SK-N-SH treated with all-trans-retinoic acid at 6 μM for 48 hours (cell line): ENCODE data around the gene EHD4.

Experiments
- ATAC-seq: fragments of 200-7000 bp; cut with Tn5 transposase; 3 replicates; pipeline ENCODE4 v1.9.1; 2020; ENCODE audit warnings: mild to moderate bottlenecking, moderate library complexity
- ARNTL ChIP-seq: fragments of 450-650 bp; formaldehyde crosslinking; IDR thresholded peaks from 2 replicates; pipeline ENCODE4 v1.5.0; 2020; ENCODE audit warnings: low read depth, mild to moderate bottlenecking, moderate library complexity, borderline replicate concordance
- BACH2 ChIP-seq: fragments of 250-450 bp; sonication (Bioruptor Pico); IDR thresholded peaks from 2 replicates; pipeline ENCODE4 v1.9.0; 2021; ENCODE audit warnings: mild to moderate bottlenecking, borderline replicate concordance
- CSDC2 ChIP-seq: fragments of 250-450 bp; sonication (Bioruptor Pico); IDR thresholded peaks from 2 replicates; pipeline ENCODE4 v1.5.0; 2020; ENCODE audit warnings: mild to moderate bottlenecking, moderate library complexity
- ESRRG ChIP-seq: fragments of 250-450 bp; sonication (Bioruptor Pico); IDR thresholded peaks from 2 replicates; pipeline ENCODE4 v1.6.1; 2021; ENCODE audit warnings: mild to moderate bottlenecking
- GLIS3 ChIP-seq: fragments of 250-450 bp; sonication (Bioruptor Pico); IDR thresholded peaks from 2 replicates; pipeline ENCODE4 v1.5.0; 2020; ENCODE audit warnings: mild to moderate bottlenecking, moderate library complexity
- ISL1 ChIP-seq: fragments of 250-450 bp; sonication (Bioruptor Pico); IDR thresholded peaks from 2 replicates; pipeline ENCODE4 v2.1.2; 2022; ENCODE audit warnings: mild to moderate bottlenecking, moderate library complexity
- OSR1 ChIP-seq: fragments of 250-450 bp; sonication (Bioruptor Pico); IDR thresholded peaks from 2 replicates; pipeline ENCODE4 v1.8.0; 2022; ENCODE audit warnings: moderate library complexity, mild to moderate bottlenecking, inconsistent platforms
- RARB ChIP-seq: fragments of 250-450 bp; sonication (Bioruptor Pico); IDR thresholded peaks from 2 replicates; pipeline ENCODE4 v1.8.0; 2021; ENCODE audit warnings: mild to moderate bottlenecking, moderate library complexity
- TCF4 ChIP-seq: fragments of 250-450 bp; sonication (Bioruptor Pico); IDR thresholded peaks from 2 replicates; pipeline ENCODE4 v1.8.0; 2021; ENCODE audit warnings: mild to moderate bottlenecking, moderate library complexity, borderline replicate concordance
- TOX ChIP-seq: fragments of 250-450 bp; sonication (Bioruptor Pico); IDR thresholded peaks from 2 replicates; pipeline ENCODE4 v1.8.0; 2021; ENCODE audit warnings: mild to moderate bottlenecking, moderate library complexity, borderline replicate concordance
- ZC3H10 ChIP-seq: fragments of 250-450 bp; sonication (Bioruptor Pico); IDR thresholded peaks from 2 replicates; pipeline ENCODE4 v1.5.1; 2021; ENCODE audit warnings: mild to moderate bottlenecking, moderate library complexity
- ZFP3 ChIP-seq: fragments of 250-450 bp; sonication (Bioruptor Pico); IDR thresholded peaks from 2 replicates; pipeline ENCODE4 v1.5.0; 2020; ENCODE audit warnings: mild to moderate bottlenecking, moderate library complexity
- ZFP30 ChIP-seq: fragments of 450-650 bp; formaldehyde crosslinking; IDR thresholded peaks from 2 replicates; pipeline ENCODE4 v1.5.0; 2022; ENCODE audit warnings: mild to moderate bottlenecking, moderate library complexity
- ZNF70 ChIP-seq: fragments of 450-650 bp; formaldehyde crosslinking; IDR thresholded peaks from 2 replicates; pipeline ENCODE4 v1.5.0; 2020; ENCODE audit warnings: mild to moderate bottlenecking, moderate library complexity
- ZNF8 ChIP-seq: fragments of 450-650 bp; formaldehyde crosslinking; IDR thresholded peaks from 2 replicates; pipeline ENCODE4 v1.5.0; 2020; ENCODE audit warnings: mild to moderate bottlenecking, moderate library complexity
- TF ChIP-seq, protein P1 (sequence below): fragments of 250-450 bp; sonication (Bioruptor Pico); IDR thresholded peaks from 2 replicates; pipeline ENCODE4 v1.5.1; 2020; ENCODE audit warnings: low read depth, mild to moderate bottlenecking, moderate library complexity
- TF ChIP-seq, protein P2 (sequence below): fragments of 250-450 bp; sonication (Bioruptor Pico); IDR thresholded peaks from 2 replicates; pipeline ENCODE4 v1.8.0; 2021; ENCODE audit warnings: low read depth, mild to moderate bottlenecking, moderate library complexity, borderline replicate concordance
- TF ChIP-seq, protein P3 (sequence below): fragments of 250-450 bp; sonication (Bioruptor Pico); IDR thresholded peaks from 2 replicates; pipeline ENCODE4 v1.5.0; 2020; ENCODE audit warnings: mild to moderate bottlenecking, moderate library complexity
- TF ChIP-seq, protein P4 (sequence below): fragments of 250-450 bp; sonication (Bioruptor Pico); IDR thresholded peaks from 2 replicates; pipeline ENCODE4 v1.5.1; 2021; ENCODE audit warnings: mild to moderate bottlenecking, moderate library complexity

EHD4 gene

DNA sequence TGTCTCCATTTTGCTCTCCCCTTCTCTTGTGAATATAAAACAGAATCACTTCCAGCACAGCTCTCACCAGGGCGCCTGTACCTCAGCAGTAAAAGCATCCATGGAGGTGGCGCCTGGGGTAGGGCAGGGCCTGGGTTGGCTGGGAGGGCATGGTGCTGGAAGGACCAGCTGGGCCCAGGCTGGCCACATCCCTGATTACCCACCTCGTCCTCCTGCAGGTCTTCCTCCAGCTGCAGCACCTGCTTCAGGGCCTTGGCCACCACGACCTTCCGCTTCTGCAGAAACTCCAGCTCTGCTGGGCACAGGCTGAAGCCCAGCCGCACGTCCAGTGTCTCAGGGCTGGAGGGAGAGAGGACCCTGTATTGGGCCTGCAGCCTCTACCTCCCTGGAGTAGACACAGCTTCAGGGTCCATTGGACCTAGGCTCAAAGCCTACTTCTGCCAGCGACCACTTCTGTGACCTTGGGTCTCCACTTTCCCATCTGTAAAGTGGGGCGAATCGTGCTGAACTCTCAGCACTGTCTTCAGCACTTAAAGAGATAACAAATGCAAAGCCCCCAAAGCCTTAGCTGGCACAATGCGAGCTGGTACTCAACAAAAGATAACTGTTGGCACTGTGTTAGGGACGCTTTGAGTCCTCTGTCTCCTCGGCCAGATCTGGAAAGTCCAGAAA lies 24.7 kb upstream of the EHD4 start:
- ATAC-seq, result no peak
- no peak for TF ChIP-seq BACH2 (CRISPR knock-in tag)
- TF ChIP-seq, protein P1, sequence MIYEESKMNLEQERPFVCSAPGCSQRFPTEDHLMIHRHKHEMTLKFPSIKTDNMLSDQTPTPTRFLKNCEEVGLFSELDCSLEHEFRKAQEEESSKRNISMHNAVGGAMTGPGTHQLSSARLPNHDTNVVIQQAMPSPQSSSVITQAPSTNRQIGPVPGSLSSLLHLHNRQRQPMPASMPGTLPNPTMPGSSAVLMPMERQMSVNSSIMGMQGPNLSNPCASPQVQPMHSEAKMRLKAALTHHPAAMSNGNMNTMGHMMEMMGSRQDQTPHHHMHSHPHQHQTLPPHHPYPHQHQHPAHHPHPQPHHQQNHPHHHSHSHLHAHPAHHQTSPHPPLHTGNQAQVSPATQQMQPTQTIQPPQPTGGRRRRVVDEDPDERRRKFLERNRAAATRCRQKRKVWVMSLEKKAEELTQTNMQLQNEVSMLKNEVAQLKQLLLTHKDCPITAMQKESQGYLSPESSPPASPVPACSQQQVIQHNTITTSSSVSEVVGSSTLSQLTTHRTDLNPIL (CRISPR knock-in tag), result no peak
- no peak for TF ChIP-seq CSDC2
- no peak for TF ChIP-seq ZFP3 (CRISPR knock-in tag)
- TF ChIP-seq ISL1 (CRISPR knock-in tag), result no peak
- TF ChIP-seq ESRRG (CRISPR knock-in tag), result no peak
- no peak for TF ChIP-seq RARB (CRISPR knock-in tag)

DNA sequence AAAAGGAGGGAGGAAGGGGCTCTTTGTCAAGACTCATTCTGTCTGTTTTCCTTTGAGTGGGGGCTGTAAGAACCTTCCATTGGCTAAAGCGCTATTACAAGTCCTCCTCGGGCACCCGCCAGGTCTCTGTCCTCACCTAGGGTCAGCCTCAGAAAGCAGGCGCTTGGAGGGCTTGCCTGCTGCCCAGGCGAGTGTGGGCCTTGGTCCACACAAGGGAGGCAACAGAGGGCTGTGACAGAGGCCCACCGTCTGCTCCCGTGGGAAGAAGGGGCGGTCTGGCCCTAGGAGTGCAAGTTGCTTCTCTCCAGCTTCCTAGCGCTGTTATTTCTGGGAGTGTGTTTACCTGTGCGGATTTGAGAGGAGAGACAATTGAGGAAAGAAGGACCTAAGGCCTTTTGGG lies 24.0 kb upstream of the EHD4 start:
- no peak for TF ChIP-seq TOX (CRISPR knock-in tag)
- TF ChIP-seq ESRRG (CRISPR knock-in tag), result no peak
- no peak for TF ChIP-seq ZC3H10 (CRISPR knock-in tag)
- TF ChIP-seq ZFP30 (CRISPR knock-in tag), result no peak
- TF ChIP-seq CSDC2, result no peak
- no peak for TF ChIP-seq GLIS3 (CRISPR knock-in tag)
- no peak for TF ChIP-seq RARB (CRISPR knock-in tag)
- TF ChIP-seq, protein P1 (CRISPR knock-in tag), result no peak
- TF ChIP-seq OSR1 (CRISPR knock-in tag), result no peak
- TF ChIP-seq, protein P2, sequence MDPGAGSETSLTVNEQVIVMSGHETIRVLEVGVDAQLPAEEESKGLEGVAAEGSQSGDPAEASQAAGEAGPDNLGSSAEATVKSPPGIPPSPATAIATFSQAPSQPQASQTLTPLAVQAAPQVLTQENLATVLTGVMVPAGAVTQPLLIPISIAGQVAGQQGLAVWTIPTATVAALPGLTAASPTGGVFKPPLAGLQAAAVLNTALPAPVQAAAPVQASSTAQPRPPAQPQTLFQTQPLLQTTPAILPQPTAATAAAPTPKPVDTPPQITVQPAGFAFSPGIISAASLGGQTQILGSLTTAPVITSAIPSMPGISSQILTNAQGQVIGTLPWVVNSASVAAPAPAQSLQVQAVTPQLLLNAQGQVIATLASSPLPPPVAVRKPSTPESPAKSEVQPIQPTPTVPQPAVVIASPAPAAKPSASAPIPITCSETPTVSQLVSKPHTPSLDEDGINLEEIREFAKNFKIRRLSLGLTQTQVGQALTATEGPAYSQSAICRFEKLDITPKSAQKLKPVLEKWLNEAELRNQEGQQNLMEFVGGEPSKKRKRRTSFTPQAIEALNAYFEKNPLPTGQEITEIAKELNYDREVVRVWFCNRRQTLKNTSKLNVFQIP, result no peak
- no peak for TF ChIP-seq ISL1 (CRISPR knock-in tag)

DNA sequence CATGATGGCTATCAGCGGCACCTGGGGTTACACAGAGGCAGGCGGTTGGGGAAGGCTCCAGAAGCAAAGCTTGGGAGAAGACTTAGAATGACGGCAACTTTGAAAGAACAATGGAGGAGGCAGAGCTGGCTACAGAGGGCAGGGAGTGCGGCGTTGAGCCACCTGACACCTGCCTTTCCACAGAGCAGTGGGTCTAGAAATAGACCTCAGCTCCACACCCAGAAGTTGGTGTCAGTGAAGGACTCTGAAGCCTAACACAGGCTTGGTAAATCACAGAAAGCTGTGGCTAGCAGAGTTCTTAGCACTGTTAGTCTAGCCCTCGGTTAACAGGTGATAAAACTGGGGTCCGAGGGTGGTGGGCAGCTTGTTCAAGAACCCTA lies 23.1 kb upstream of the EHD4 start:
- TF ChIP-seq, protein P3, sequence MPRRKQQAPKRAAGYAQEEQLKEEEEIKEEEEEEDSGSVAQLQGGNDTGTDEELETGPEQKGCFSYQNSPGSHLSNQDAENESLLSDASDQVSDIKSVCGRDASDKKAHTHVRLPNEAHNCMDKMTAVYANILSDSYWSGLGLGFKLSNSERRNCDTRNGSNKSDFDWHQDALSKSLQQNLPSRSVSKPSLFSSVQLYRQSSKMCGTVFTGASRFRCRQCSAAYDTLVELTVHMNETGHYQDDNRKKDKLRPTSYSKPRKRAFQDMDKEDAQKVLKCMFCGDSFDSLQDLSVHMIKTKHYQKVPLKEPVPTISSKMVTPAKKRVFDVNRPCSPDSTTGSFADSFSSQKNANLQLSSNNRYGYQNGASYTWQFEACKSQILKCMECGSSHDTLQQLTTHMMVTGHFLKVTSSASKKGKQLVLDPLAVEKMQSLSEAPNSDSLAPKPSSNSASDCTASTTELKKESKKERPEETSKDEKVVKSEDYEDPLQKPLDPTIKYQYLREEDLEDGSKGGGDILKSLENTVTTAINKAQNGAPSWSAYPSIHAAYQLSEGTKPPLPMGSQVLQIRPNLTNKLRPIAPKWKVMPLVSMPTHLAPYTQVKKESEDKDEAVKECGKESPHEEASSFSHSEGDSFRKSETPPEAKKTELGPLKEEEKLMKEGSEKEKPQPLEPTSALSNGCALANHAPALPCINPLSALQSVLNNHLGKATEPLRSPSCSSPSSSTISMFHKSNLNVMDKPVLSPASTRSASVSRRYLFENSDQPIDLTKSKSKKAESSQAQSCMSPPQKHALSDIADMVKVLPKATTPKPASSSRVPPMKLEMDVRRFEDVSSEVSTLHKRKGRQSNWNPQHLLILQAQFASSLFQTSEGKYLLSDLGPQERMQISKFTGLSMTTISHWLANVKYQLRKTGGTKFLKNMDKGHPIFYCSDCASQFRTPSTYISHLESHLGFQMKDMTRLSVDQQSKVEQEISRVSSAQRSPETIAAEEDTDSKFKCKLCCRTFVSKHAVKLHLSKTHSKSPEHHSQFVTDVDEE (CRISPR knock-in tag), result no peak
- TF ChIP-seq TCF4 (CRISPR knock-in tag), result no peak
- no peak for TF ChIP-seq RARB (CRISPR knock-in tag)
- TF ChIP-seq ZC3H10 (CRISPR knock-in tag), result no peak
- no peak for TF ChIP-seq ARNTL (CRISPR knock-in tag)
- TF ChIP-seq GLIS3 (CRISPR knock-in tag), result no peak
- TF ChIP-seq, protein P2, result no peak
- TF ChIP-seq ISL1 (CRISPR knock-in tag), result no peak
- TF ChIP-seq ZFP3 (CRISPR knock-in tag), result no peak
- no peak for TF ChIP-seq ZNF8 (CRISPR knock-in tag)
- TF ChIP-seq OSR1 (CRISPR knock-in tag), result no peak
- TF ChIP-seq, protein P4, sequence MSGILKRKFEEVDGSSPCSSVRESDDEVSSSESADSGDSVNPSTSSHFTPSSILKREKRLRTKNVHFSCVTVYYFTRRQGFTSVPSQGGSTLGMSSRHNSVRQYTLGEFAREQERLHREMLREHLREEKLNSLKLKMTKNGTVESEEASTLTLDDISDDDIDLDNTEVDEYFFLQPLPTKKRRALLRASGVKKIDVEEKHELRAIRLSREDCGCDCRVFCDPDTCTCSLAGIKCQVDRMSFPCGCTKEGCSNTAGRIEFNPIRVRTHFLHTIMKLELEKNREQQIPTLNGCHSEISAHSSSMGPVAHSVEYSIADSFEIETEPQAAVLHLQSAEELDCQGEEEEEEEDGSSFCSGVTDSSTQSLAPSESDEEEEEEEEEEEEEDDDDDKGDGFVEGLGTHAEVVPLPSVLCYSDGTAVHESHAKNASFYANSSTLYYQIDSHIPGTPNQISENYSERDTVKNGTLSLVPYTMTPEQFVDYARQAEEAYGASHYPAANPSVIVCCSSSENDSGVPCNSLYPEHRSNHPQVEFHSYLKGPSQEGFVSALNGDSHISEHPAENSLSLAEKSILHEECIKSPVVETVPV (CRISPR knock-in tag), result no peak
- no peak for TF ChIP-seq ESRRG (CRISPR knock-in tag)
- TF ChIP-seq ZNF70, result no peak
- no peak for ATAC-seq

More for the DNA sequence above, 24.0 kb upstream of the EHD4 start:
- ATAC-seq, result no peak
